ENCODE data around the gene KCTD4. TPM values are rescaled to one million over a fixed set of nuclear protein-coding genes. Genes with fewer than 3 reads are reported as not detected.

Gene KCTD4
- total and polyA plus RNA-seq, 4 donors: not detected

- no peak for ATAC-seq (ENCODE audit: insufficient read depth, low FRiP score)
- no peak overlapping the region for H3K27ac ChIP-seq (ENCODE audit: low read depth in 1 of 2, low read length in 1 of 2)
These were observed 17.8 kb upstream of the KCTD4 start for GRCh38 chr13:45218689-45219088.

GRCh38 chr13:45216193-45216592 is 15.3 kb upstream of the KCTD4 start:
- WGBS, 2 donors: 95 to 96% methylated on average over 4 of the region's 4 CpGs
- Histone ChIP-seq H3K27me3 (ENCODE audit: control insufficient read depth in 3 of 3, insufficient read depth in 3 of 3, low read length in 2 of 3) (no peaks in the 10 kb centered on the region), H3K9me3 (ENCODE audit: control insufficient read depth in 4 of 4, insufficient read depth in 3 of 4, low read length in 3 of 4) (no peaks in the 10 kb centered on the region), H3K36me3 (ENCODE audit: control insufficient read depth in 4 of 4, insufficient read depth in 4 of 4, low read length in 4 of 4) (peaks cover 0 to 4% (median under 1%) of the 10 kb centered on the region in 4 donors), H3K9ac (ENCODE audit: insufficient read depth in 1 of 2, low read length in 2 of 2) (no peak overlapping the region), H3K27ac (ENCODE audit: low read depth in 1 of 2, low read length in 1 of 2) (no peak overlapping the region), H3K4me3 (no peak overlapping the region), H3K4me1 (ENCODE audit: control insufficient read depth in 5 of 5, insufficient read depth in 5 of 5, low read length in 5 of 5) (no peaks in the 10 kb centered on the region)
- no peak for DNase-seq
- TF ChIP-seq CTCF (IDR thresholded peaks at IDR 0.05; ENCODE audit: control extremely low read depth, extremely low read depth): no peak
- ATAC-seq (ENCODE audit: insufficient read depth, low FRiP score): no peak

More at GRCh38 chr13:45218689-45219088, 17.8 kb upstream of the KCTD4 start:
- WGBS, 2 donors: 96 to 97% methylated on average over 1 of the region's 1 CpG
- H3K9ac ChIP-seq (ENCODE audit: insufficient read depth in 1 of 2, low read length in 2 of 2): no peak overlapping the region
- no peak for TF ChIP-seq CTCF (IDR thresholded peaks at IDR 0.05; ENCODE audit: control extremely low read depth, extremely low read depth)
- H3K4me3 ChIP-seq: no peak overlapping the region
- DNase-seq: no peak
- no peaks in the 10 kb centered on the region for H3K4me1 ChIP-seq (ENCODE audit: control insufficient read depth in 5 of 5, insufficient read depth in 5 of 5, low read length in 5 of 5)
- H3K9me3 ChIP-seq (ENCODE audit: control insufficient read depth in 4 of 4, insufficient read depth in 3 of 4, low read length in 3 of 4): no peaks in the 10 kb centered on the region
- H3K27me3 ChIP-seq (ENCODE audit: control insufficient read depth in 3 of 3, insufficient read depth in 3 of 3, low read length in 2 of 3): no peaks in the 10 kb centered on the region
- peaks cover 0 to 4% (median 0%) of the 10 kb centered on the region in 4 donors for H3K36me3 ChIP-seq (ENCODE audit: control insufficient read depth in 4 of 4, insufficient read depth in 4 of 4, low read length in 4 of 4)

- H3K36me3 ChIP-seq (ENCODE audit: control insufficient read depth in 4 of 4, insufficient read depth in 4 of 4, low read length in 4 of 4): peaks cover 0 to 4% (median under 1%) of the 10 kb centered on the region in 4 donors
- no peak overlapping the region for H3K9ac ChIP-seq (ENCODE audit: insufficient read depth in 1 of 2, low read length in 2 of 2)
- TF ChIP-seq CTCF (IDR thresholded peaks at IDR 0.05; ENCODE audit: control extremely low read depth, extremely low read depth): no peak
- H3K4me1 ChIP-seq (ENCODE audit: control insufficient read depth in 5 of 5, insufficient read depth in 5 of 5, low read length in 5 of 5): no peaks in the 10 kb centered on the region
- ATAC-seq (ENCODE audit: insufficient read depth, low FRiP score) (no peak), DNase-seq (no peak)
- H3K27me3 ChIP-seq (ENCODE audit: control insufficient read depth in 3 of 3, insufficient read depth in 3 of 3, low read length in 2 of 3): no peaks in the 10 kb centered on the region
- no peak overlapping the region for H3K4me3 ChIP-seq
- no peak overlapping the region for H3K27ac ChIP-seq (ENCODE audit: low read depth in 1 of 2, low read length in 1 of 2)
- H3K9me3 ChIP-seq (ENCODE audit: control insufficient read depth in 4 of 4, insufficient read depth in 3 of 4, low read length in 3 of 4): no peaks in the 10 kb centered on the region
- 95 to 98% methylated on average over 9 of the region's 9 CpGs for WGBS, 2 donors
These were observed 14.7 kb upstream of the KCTD4 start for GRCh38 chr13:45215392-45216077.

GRCh38 chr13:45209229-45209628 is 8.4 kb upstream of the KCTD4 start:
- DNase-seq: no peak
- H3K4me3 ChIP-seq: no peak overlapping the region
- no peak for ATAC-seq (ENCODE audit: insufficient read depth, low FRiP score)
- H3K9ac ChIP-seq (ENCODE audit: insufficient read depth in 1 of 2, low read length in 2 of 2): no peak overlapping the region
- peaks cover 0 to 14% (median 5%) of the 10 kb centered on the region in 5 donors for H3K4me1 ChIP-seq (ENCODE audit: control insufficient read depth in 5 of 5, insufficient read depth in 5 of 5, low read length in 5 of 5)
- TF ChIP-seq CTCF (IDR thresholded peaks at IDR 0.05; ENCODE audit: control extremely low read depth, extremely low read depth): no peak
- H3K27ac ChIP-seq (ENCODE audit: low read depth in 1 of 2, low read length in 1 of 2): no peak overlapping the region
- H3K36me3 ChIP-seq (ENCODE audit: control insufficient read depth in 4 of 4, insufficient read depth in 4 of 4, low read length in 4 of 4): peaks cover 0 to 5% (median under 1%) of the 10 kb centered on the region in 4 donors
- no peaks in the 10 kb centered on the region for H3K27me3 ChIP-seq (ENCODE audit: control insufficient read depth in 3 of 3, insufficient read depth in 3 of 3, low read length in 2 of 3)
- no peaks in the 10 kb centered on the region for H3K9me3 ChIP-seq (ENCODE audit: control insufficient read depth in 4 of 4, insufficient read depth in 3 of 4, low read length in 3 of 4)
